ENCODE measurements around the gene MIEF2. TPM values are rescaled to one million over a fixed set of nuclear protein-coding genes. Genes with fewer than 3 reads are reported as not detected.

Gene MIEF2
- polyA plus RNA-seq, 2 of the 4 experiments (the other 2 are of a cell fraction) = 3.7 to 8.5 TPM

DNA sequence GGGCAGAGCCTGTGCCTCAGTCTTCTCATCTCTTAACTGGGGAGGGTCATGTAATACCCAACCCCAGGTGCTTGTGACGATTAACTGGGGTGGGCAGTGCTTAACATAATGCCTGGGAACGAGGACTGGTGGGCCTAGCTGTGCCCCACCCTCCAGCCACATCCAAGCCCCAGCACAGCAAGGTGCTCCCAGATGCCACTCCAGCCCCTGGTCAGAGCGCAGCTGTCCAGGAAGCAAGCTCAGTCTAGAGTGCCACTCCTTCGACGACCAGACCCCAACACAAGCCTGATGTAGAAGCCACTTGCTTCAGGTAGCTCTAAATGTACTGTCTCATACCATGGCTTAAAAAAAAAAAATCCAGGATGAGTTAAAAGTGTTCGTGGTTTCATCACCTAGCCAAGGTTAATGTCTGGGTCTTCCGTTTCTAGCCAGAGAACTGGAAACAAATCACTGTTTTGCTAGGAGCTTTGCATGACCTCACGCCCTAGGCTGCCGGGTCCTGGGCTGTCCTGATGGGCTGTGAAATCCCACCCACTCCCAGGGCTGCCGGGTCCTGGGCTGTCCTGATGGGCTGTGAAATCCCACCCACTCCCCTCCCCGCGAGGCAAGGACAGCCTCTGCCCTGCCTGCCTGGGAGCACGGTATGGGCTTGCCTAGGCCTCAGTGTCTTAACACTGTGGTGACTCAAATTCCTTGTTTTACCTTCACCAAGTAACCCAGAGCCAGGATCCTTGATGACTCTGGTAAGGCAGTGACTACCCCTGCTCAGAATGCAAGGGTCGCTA lies 7.7 kb downstream of the MIEF2 start:
- TF ChIP-seq, protein P1, sequence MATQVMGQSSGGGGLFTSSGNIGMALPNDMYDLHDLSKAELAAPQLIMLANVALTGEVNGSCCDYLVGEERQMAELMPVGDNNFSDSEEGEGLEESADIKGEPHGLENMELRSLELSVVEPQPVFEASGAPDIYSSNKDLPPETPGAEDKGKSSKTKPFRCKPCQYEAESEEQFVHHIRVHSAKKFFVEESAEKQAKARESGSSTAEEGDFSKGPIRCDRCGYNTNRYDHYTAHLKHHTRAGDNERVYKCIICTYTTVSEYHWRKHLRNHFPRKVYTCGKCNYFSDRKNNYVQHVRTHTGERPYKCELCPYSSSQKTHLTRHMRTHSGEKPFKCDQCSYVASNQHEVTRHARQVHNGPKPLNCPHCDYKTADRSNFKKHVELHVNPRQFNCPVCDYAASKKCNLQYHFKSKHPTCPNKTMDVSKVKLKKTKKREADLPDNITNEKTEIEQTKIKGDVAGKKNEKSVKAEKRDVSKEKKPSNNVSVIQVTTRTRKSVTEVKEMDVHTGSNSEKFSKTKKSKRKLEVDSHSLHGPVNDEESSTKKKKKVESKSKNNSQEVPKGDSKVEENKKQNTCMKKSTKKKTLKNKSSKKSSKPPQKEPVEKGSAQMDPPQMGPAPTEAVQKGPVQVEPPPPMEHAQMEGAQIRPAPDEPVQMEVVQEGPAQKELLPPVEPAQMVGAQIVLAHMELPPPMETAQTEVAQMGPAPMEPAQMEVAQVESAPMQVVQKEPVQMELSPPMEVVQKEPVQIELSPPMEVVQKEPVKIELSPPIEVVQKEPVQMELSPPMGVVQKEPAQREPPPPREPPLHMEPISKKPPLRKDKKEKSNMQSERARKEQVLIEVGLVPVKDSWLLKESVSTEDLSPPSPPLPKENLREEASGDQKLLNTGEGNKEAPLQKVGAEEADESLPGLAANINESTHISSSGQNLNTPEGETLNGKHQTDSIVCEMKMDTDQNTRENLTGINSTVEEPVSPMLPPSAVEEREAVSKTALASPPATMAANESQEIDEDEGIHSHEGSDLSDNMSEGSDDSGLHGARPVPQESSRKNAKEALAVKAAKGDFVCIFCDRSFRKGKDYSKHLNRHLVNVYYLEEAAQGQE (IDR thresholded peaks at IDR 0.05) = no peak
- TF ChIP-seq BHLHE40 (IDR thresholded peaks at IDR 0.05; ENCODE audit: low read depth, low read length) = no peak
- ATAC-seq (peak; percentile 3 to 31; a peak in 3 of 6 replicates), DNase-seq (ENCODE audit: low read depth in 1 of 2, low spot score in 1 of 2) (no peak), FAIRE-seq (no peak)
- ChIA-PET CTCF (interaction anchor here (0.6 to 2.9 kb wide), 8 partner anchors 9 to 381 kb away, joined by 3 to 16 read pairs (median 4); no protein-coding TSS in a partner anchor), POLR2A (no interaction called here)
- Histone ChIP-seq H3K4me3 (no peak overlapping the region), H3K4me1 (no peaks in the 10 kb centered on the region), H3K27ac (no peak overlapping the region), H3K9me3 (no peaks in the 10 kb centered on the region), H3K4me2 (no peak overlapping the region)
- WGBS (ENCODE audit: missing lambda C conversion rate) = 80% methylated on average over 14 of the region's 14 CpGs

DNA sequence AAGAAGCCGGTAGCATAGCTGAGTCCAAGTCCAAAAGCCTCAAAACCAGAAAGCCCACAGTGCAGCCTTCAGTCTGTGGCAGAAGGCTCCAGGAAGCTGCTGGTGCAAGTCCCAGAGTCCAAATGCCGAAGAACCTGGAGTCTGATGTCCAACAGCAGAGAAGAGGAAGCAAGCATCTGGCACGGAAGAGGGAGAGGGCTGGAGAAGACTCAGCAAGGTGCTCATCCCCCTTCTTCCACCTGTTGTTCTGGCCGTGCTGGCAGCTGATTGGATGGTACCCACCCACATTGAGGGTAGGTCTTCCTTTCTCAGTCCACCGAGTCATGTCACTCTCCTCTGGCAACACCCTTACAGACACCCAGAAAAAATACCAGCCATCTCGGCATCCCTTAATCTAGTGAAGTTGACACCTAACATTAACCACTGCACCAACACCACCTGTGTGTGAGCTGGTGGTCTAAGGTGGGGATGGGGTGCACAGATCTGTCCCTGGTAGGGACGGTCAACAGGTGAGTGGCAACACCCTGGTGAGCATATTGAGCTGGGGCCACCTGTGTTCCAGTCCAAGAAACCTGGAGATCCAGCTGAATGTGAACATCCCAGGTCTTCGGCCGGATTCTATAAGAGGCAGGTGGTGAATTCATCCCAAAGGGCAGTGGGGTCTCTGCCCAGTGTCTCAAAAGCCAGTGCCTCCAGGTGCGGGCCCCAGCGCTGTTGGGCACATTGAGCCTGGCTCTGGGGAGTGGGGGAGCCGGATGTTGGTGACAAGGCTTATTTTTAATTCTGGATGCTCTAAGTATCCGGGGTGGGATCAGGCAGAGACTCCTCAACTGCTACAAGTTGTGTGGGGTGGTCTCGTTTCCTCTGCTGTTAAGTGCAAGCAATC lies 9.8 kb downstream of the MIEF2 start:
- no peak for FAIRE-seq
- no peak overlapping the region for H3K27ac ChIP-seq
- CTCF ChIA-PET = interaction anchor here (1.7 to 2.9 kb wide), 3 partner anchors 8 to 22 kb away, joined by 6 to 16 read pairs (median 10); no protein-coding TSS in a partner anchor

More for the DNA sequence above, 9.8 kb downstream of the MIEF2 start:
- ATAC-seq (no peak), DNase-seq (ENCODE audit: low read depth in 1 of 2, low spot score in 1 of 2) (no peak)
- Histone ChIP-seq H3K4me2 (no peak overlapping the region), H3K4me1 (no peaks in the 10 kb centered on the region), H3K9me3 (no peaks in the 10 kb centered on the region), H3K4me3 (no peak overlapping the region)
- TF ChIP-seq SREBF2 (IDR thresholded peaks at IDR 0.05) = no peak
- TF ChIP-seq, protein P2, sequence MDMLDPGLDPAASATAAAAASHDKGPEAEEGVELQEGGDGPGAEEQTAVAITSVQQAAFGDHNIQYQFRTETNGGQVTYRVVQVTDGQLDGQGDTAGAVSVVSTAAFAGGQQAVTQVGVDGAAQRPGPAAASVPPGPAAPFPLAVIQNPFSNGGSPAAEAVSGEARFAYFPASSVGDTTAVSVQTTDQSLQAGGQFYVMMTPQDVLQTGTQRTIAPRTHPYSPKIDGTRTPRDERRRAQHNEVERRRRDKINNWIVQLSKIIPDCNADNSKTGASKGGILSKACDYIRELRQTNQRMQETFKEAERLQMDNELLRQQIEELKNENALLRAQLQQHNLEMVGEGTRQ (IDR thresholded peaks at IDR 0.05) = no peak
- TF ChIP-seq RCOR1 (IDR thresholded peaks at IDR 0.05; ENCODE audit: low read depth, low read length) = no peak
- no peak for TF ChIP-seq BHLHE40 (IDR thresholded peaks at IDR 0.05; ENCODE audit: low read depth, low read length)
- no peak for TF ChIP-seq ZFP36 (IDR thresholded peaks at IDR 0.05; ENCODE audit: borderline replicate concordance, partially characterized antibody)
- no peak for TF ChIP-seq CBX2 (IDR thresholded peaks at IDR 0.05; ENCODE audit: borderline replicate concordance, low read depth)
- TF ChIP-seq, protein P3, sequence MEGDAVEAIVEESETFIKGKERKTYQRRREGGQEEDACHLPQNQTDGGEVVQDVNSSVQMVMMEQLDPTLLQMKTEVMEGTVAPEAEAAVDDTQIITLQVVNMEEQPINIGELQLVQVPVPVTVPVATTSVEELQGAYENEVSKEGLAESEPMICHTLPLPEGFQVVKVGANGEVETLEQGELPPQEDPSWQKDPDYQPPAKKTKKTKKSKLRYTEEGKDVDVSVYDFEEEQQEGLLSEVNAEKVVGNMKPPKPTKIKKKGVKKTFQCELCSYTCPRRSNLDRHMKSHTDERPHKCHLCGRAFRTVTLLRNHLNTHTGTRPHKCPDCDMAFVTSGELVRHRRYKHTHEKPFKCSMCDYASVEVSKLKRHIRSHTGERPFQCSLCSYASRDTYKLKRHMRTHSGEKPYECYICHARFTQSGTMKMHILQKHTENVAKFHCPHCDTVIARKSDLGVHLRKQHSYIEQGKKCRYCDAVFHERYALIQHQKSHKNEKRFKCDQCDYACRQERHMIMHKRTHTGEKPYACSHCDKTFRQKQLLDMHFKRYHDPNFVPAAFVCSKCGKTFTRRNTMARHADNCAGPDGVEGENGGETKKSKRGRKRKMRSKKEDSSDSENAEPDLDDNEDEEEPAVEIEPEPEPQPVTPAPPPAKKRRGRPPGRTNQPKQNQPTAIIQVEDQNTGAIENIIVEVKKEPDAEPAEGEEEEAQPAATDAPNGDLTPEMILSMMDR (IDR thresholded peaks at IDR 0.05) = no peak
- TF ChIP-seq FOXS1 (CRISPR knock-in tag; IDR thresholded peaks at IDR 0.05) = no peak
- no peak for TF ChIP-seq CBX8 (IDR thresholded peaks at IDR 0.05)
- TF ChIP-seq, protein P4, sequence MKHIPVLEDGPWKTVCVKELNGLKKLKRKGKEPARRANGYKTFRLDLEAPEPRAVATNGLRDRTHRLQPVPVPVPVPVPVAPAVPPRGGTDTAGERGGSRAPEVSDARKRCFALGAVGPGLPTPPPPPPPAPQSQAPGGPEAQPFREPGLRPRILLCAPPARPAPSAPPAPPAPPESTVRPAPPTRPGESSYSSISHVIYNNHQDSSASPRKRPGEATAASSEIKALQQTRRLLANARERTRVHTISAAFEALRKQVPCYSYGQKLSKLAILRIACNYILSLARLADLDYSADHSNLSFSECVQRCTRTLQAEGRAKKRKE (CRISPR knock-in tag; IDR thresholded peaks at IDR 0.05; ENCODE audit: low read depth) = no peak
- TF ChIP-seq KDM1A (IDR thresholded peaks at IDR 0.05; ENCODE audit: low read depth) = no peak
- TF ChIP-seq EP300 (IDR thresholded peaks at IDR 0.05) = no peak
- TF ChIP-seq JUN (IDR thresholded peaks at IDR 0.05) = no peak
- no peak for TF ChIP-seq HEYL (CRISPR knock-in tag; IDR thresholded peaks at IDR 0.05)
- TF ChIP-seq RAD21 (conservative IDR thresholded peaks at IDR 0.05 in 1 of 2, IDR thresholded peaks at IDR 0.05 in 1 of 2) = no peak
- no peak for TF ChIP-seq PHF8 (IDR thresholded peaks at IDR 0.05; ENCODE audit: borderline replicate concordance, low read depth)
- TF ChIP-seq HDAC2 (IDR thresholded peaks at IDR 0.05) = no peak
- POLR2A ChIA-PET = no interaction called here
- WGBS (ENCODE audit: missing lambda C conversion rate) = 89% methylated on average over 14 of the region's 14 CpGs

Measured in A549 (cell line).